SU-DHL-6 (cell line): ENCODE results near the gene KLK5.

Source experiments
- H2AFZ ChIP-seq: fragments of 200-600 bp; sonication (generic); 2 replicates; pipeline ENCODE4 v1.6.1; 2014; ENCODE audit warnings: low read depth, mild to moderate bottlenecking, moderate library complexity, mixed read lengths, antibody characterized with exemption, low read length; ENCODE audit not compliant: severe bottlenecking
- H3F3A ChIP-seq: fragments of 200-600 bp; shearing (Covaris generic); 2 replicates; pipeline ENCODE4 v1.6.0; 2016; ENCODE audit warnings: antibody characterized with exemption, mild to moderate bottlenecking; ENCODE audit not compliant: insufficient read depth
- H3K27ac ChIP-seq: fragments of 200-600 bp; sonication (generic); 2 replicates; pipeline ENCODE4 v1.5.1; 2016; ENCODE audit warnings: low read depth, mild to moderate bottlenecking, low read length, moderate library complexity, mixed read lengths
- H3K27me3 ChIP-seq: fragments of 200-600 bp; sonication (generic), shearing (Covaris generic); 2 replicates; pipeline ENCODE4 v1.6.0; 2014; ENCODE audit warnings: mild to moderate bottlenecking, low read length
- H3K36me3 ChIP-seq: fragments of 200-600 bp; sonication (generic); 2 replicates; pipeline ENCODE4 v1.6.1; 2014; ENCODE audit warnings: mild to moderate bottlenecking, low read length, mixed read lengths
- H3K4me2 ChIP-seq: fragments of 300-600, 200-600 bp; shearing (Covaris generic), sonication (generic); 2 replicates; pipeline ENCODE4 v1.6.0; 2014; ENCODE audit warnings: low read length, low read depth, mild to moderate bottlenecking; ENCODE audit not compliant: poor library complexity, severe bottlenecking
- H3K4me3 ChIP-seq: fragments of 200-600 bp; sonication (generic); 2 replicates; pipeline ENCODE4 v1.5.1; 2014; ENCODE audit warnings: antibody characterized with exemption, low read length, mild to moderate bottlenecking, mixed read lengths; ENCODE audit not compliant: insufficient read depth, poor library complexity, severe bottlenecking
- H3K79me2 ChIP-seq: fragments of 200-600 bp; sonication (generic); 2 replicates; pipeline ENCODE4 v1.6.1; 2014; ENCODE audit warnings: mild to moderate bottlenecking, low read length, moderate library complexity; ENCODE audit not compliant: insufficient read depth
- H3K9ac ChIP-seq: fragments of 200-600 bp; sonication (generic); 2 replicates; pipeline ENCODE4 v1.7.0; 2014; ENCODE audit warnings: mild to moderate bottlenecking, low read length
- H3K9me2 ChIP-seq: fragments of 200-600 bp; sonication (generic); replicated peaks from 2 replicates; pipeline ENCODE4 v1.6.1; 2014; ENCODE audit warnings: low read length; ENCODE audit not compliant: insufficient read depth
- H3K9me3 ChIP-seq: fragments of 200-600 bp; sonication (generic); 2 replicates; pipeline ENCODE4 v1.6.1; 2014; ENCODE audit warnings: low read length, mixed read lengths; ENCODE audit not compliant: insufficient read depth
- H4K20me1 ChIP-seq: fragments of 200-600 bp; sonication (generic); 2 replicates; pipeline ENCODE4 v1.6.1; 2014; ENCODE audit warnings: low read depth, mild to moderate bottlenecking, antibody characterized with exemption, low read length, moderate library complexity, mixed read lengths
- CTCF ChIP-seq: fragments of 200-600 bp; sonication (generic); IDR thresholded peaks from one replicate; pipeline ENCODE4 v1.5.1; 2017; ENCODE audit warnings: antibody characterized with exemption, mild to moderate bottlenecking, low read length, moderate library complexity; ENCODE audit not compliant: insufficient read depth, poor library complexity, severe bottlenecking
- EZH2phosphoT487 ChIP-seq: fragments of 200-600 bp; sonication (generic), shearing (Covaris generic); conservative IDR thresholded peaks from 2 replicates; pipeline ENCODE4 v1.6.1; 2018; ENCODE audit warnings: mild to moderate bottlenecking, antibody characterized with exemption, low read length, moderate library complexity, mixed read lengths

KLK5 gene

DNA sequence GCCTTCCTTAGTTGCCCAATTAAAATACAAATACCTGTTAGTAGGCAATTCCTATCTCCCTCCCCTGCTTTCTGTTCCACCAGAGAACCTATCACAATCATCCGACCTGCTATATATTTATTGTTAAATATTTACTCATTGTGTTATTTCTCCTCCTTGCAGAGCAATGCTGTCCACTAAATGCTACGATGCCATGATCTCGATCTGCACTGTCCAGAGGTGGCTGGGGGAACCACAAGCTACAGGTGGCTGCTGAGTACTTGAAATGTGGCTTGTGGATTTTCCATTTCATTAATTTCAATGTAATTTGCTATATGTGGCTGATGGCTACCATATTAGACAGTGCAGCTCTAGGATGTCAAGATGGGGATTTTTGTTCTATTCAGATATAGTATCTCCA, 11.4 kb upstream of the KLK5 start:
- no peak overlapping the region for H3K9ac ChIP-seq
- no peaks in the 10 kb centered on the region for H3K9me3 ChIP-seq
- no peaks in the 10 kb centered on the region for H3K36me3 ChIP-seq
- no peak overlapping the region for H3K4me3 ChIP-seq
- no peaks in the 10 kb centered on the region for H3K79me2 ChIP-seq
- H2AFZ ChIP-seq, result no peak overlapping the region
- H4K20me1 ChIP-seq, result no peaks in the 10 kb centered on the region
- H3K4me2 ChIP-seq, result no peak overlapping the region
- H3F3A ChIP-seq, result no peaks in the 10 kb centered on the region
- no peaks in the 10 kb centered on the region for H3K9me2 ChIP-seq
- H3K27ac ChIP-seq, result no peak overlapping the region
- no peaks in the 10 kb centered on the region for H3K27me3 ChIP-seq
- TF ChIP-seq EZH2phosphoT487 (no peak), CTCF (no peak)

DNA sequence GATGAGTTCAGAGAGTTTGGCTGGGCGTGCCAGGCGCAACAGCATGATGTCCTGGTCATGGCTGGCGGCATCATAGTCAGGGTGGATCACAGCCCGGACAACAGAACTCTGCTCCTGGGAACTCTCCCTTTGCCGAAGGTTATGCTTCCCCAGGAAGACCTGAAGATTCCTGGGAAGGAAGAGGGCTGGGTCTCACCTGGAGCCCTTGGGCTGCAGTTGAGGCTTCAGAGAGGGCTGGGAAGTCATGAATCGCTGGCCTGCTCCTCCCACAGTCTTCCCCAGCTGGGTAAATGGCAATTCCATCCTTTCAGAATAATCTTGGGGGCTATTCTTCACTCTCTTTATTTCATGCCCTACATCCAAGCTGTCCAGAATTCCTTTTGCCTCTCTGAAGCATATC, 10.5 kb upstream of the KLK5 start:
- Histone ChIP-seq H3K27ac (no peak overlapping the region), H2AFZ (no peak overlapping the region), H3K9me3 (no peaks in the 10 kb centered on the region), H3F3A (no peaks in the 10 kb centered on the region), H3K9me2 (no peaks in the 10 kb centered on the region), H3K4me3 (no peak overlapping the region), H3K4me2 (no peak overlapping the region), H3K79me2 (no peaks in the 10 kb centered on the region), H3K9ac (no peak overlapping the region), H3K36me3 (no peaks in the 10 kb centered on the region), H3K27me3 (no peaks in the 10 kb centered on the region), H4K20me1 (no peaks in the 10 kb centered on the region)
- TF ChIP-seq CTCF (no peak), EZH2phosphoT487 (no peak)

GRCh38 chr19:50962245-50962644, 9.4 kb upstream of the KLK5 start:
- no peaks in the 10 kb centered on the region for H3K9me3 ChIP-seq
- no peak overlapping the region for H3K4me3 ChIP-seq
- no peak overlapping the region for H3K9ac ChIP-seq
- no peaks in the 10 kb centered on the region for H3F3A ChIP-seq
- H3K79me2 ChIP-seq, result no peaks in the 10 kb centered on the region
- no peaks in the 10 kb centered on the region for H3K36me3 ChIP-seq
- no peak overlapping the region for H3K4me2 ChIP-seq
- no peak overlapping the region for H2AFZ ChIP-seq
- H3K9me2 ChIP-seq, result no peaks in the 10 kb centered on the region
- no peaks in the 10 kb centered on the region for H4K20me1 ChIP-seq
- H3K27ac ChIP-seq, result no peak overlapping the region
- TF ChIP-seq CTCF, result no peak
- TF ChIP-seq EZH2phosphoT487, result no peak
- no peaks in the 10 kb centered on the region for H3K27me3 ChIP-seq
